Nucleus accumbens (tissue), 56 donors: ENCODE data around the gene ATG4B.
"Not testable (repeated sequence)": the region's sequence is repeated elsewhere in the genome, so short reads cannot be mapped to it uniquely, and the experiment has no call there.

Source experiments
- DNase-seq, 56 donors: peaks; one replicate each; lab custom pipeline; 2025; lab: John Stamatoyannopoulos, UW

Gene ATG4B

GRCh38 chr2:241660593-241661213, 23.2 kb downstream of the ATG4B start:
- DNase-seq: no peak

- DNase-seq: not testable (repeated sequence)
Measured at GRCh38 chr2:241662731-241663130, 25.2 kb downstream of the ATG4B start.

- peak in 25 of 56 donors; percentile 2 to 69 (median 28) for DNase-seq
Measured at GRCh38 chr2:241665731-241666440, 28.4 kb downstream of the ATG4B start.

GRCh38 chr2:241666627-241667400, 29.3 kb downstream of the ATG4B start:
- peak in 10 of 56 donors; percentile 7 to 49 (median 24) for DNase-seq

GRCh38 chr2:241668354-241668753, 30.9 kb downstream of the ATG4B start:
- DNase-seq: no peak

- DNase-seq: no peak
Measured at GRCh38 chr2:241668839-241669238, 31.3 kb downstream of the ATG4B start.

GRCh38 chr2:241670333-241671110, 33.0 kb downstream of the ATG4B start:
- no peak for DNase-seq

- no peak for DNase-seq
Measured at GRCh38 chr2:241671457-241672240, 34.2 kb downstream of the ATG4B start.

GRCh38 chr2:241672243-241673188, 35.0 kb downstream of the ATG4B start:
- no peak for DNase-seq

- DNase-seq: no peak
Measured at GRCh38 chr2:241673189-241673663, 35.7 kb downstream of the ATG4B start.

- peak in 7 of 56 donors; percentile 2 to 45 (median 29) for DNase-seq
Measured at GRCh38 chr2:241673797-241674725, 36.6 kb downstream of the ATG4B start.

GRCh38 chr2:241675885-241676284, 38.4 kb downstream of the ATG4B start:
- no peak for DNase-seq

GRCh38 chr2:241676665-241677064, 39.2 kb downstream of the ATG4B start:
- no peak for DNase-seq

- no peak for DNase-seq
Measured at GRCh38 chr2:241677392-241677791, 39.9 kb downstream of the ATG4B start.

- no peak for DNase-seq
Measured at GRCh38 chr2:241678307-241678706, 40.8 kb downstream of the ATG4B start.

GRCh38 chr2:241678784-241679540, 41.5 kb downstream of the ATG4B start:
- no peak for DNase-seq

GRCh38 chr2:241680044-241680443, 42.6 kb downstream of the ATG4B start:
- DNase-seq: no peak
